ENCODE results near the gene CHN1.

CHN1 gene

DNA sequence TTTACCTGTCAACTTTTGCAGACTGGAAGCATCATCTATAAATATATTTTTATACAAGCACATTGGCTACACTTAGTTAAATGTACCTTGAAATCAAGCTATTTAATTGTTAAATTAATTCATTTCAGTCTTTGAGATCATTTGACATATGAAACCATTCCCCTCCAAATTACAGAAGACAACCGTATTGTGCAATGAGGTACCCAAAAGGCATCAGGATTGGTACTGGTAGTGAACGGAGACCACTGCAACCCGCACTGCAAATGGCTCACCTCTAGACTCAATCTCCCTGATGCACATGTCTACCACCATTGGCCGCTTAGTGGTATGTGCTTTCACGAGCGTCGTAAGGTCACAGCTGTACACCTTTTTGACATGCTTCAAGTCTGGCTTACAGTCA is 193.1 kb downstream of the CHN1 start:
- no peak overlapping the region for H3K4me3 ChIP-seq (ENCODE audit: low read depth, low read length)
- TF ChIP-seq CTCF (IDR thresholded peaks at IDR 0.05; ENCODE audit: low read depth, low read length), result no peak

GRCh38 chr2:174807931-174808330 is 197.2 kb downstream of the CHN1 start:
- no peak overlapping the region for H3K4me3 ChIP-seq (ENCODE audit: low read depth, low read length)
- TF ChIP-seq CTCF (IDR thresholded peaks at IDR 0.05; ENCODE audit: low read depth, low read length), result no peak

DNA sequence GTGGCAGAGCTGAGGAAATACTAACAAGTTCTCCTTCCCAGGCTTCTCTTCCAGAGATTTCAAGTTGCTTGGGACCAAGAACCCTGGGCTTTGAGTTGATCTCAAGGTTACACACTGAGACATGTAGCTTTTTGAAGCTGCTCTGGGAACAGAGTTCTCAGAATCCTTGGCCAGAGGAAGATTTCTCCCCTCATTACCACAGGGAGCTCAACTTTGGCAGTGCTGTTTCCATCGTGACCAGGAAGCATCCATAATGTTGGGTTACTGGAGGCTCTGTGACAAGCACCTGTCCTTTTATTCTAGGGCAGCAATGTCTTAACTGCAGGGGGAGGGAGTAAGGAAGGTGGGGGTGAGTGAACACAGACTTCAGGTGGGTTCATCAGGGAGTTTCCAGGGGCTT is 199.4 kb downstream of the CHN1 start:
- H3K4me3 ChIP-seq (ENCODE audit: low read depth, low read length), result no peak overlapping the region
- TF ChIP-seq CTCF (IDR thresholded peaks at IDR 0.05; ENCODE audit: low read depth, low read length), result no peak

DNA sequence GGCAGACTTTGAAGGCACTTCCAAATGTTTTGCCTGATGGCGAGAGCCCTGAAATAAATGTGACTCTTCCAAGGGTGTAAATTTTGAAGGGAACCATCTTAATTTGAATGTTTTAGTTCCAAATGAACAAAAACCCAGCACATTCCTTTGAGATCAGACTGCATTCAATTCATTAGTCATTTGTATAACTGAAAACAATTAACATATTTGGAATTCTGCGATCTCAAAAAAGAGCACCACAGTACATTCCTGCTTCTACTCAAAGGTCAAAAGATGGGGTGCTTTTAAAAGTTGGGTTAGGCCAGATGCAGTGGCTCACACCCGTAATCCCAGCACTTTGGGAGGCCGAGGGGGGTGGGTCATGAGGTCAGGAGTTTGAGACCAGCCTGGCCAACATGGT is 202.7 kb downstream of the CHN1 start:
- no peak overlapping the region for H3K4me3 ChIP-seq (ENCODE audit: low read depth, low read length)
- TF ChIP-seq CTCF (IDR thresholded peaks at IDR 0.05; ENCODE audit: low read depth, low read length), result no peak

- peak overlapping the region; percentile 7 for H3K4me3 ChIP-seq (ENCODE audit: low read depth, low read length)
- TF ChIP-seq CTCF (IDR thresholded peaks at IDR 0.05; ENCODE audit: low read depth, low read length), result no peak
Observed at GRCh38 chr2:174800436-174801205, 204.6 kb downstream of the CHN1 start.

GRCh38 chr2:174798801-174799200 is 206.4 kb downstream of the CHN1 start:
- no peak overlapping the region for H3K4me3 ChIP-seq (ENCODE audit: low read depth, low read length)
- no peak for TF ChIP-seq CTCF (IDR thresholded peaks at IDR 0.05; ENCODE audit: low read depth, low read length)

GRCh38 chr2:174797781-174798276 is 207.4 kb downstream of the CHN1 start:
- no peak for TF ChIP-seq CTCF (IDR thresholded peaks at IDR 0.05; ENCODE audit: low read depth, low read length)
- H3K4me3 ChIP-seq (ENCODE audit: low read depth, low read length), result no peak overlapping the region
